Measurements from ENCODE around the gene PLP2. TPM values are rescaled to one million over a fixed set of nuclear protein-coding genes. Genes with fewer than 3 reads are reported as not detected.

Gene PLP2
- polyA plus RNA-seq, 1 experiment = 225 TPM

DNA sequence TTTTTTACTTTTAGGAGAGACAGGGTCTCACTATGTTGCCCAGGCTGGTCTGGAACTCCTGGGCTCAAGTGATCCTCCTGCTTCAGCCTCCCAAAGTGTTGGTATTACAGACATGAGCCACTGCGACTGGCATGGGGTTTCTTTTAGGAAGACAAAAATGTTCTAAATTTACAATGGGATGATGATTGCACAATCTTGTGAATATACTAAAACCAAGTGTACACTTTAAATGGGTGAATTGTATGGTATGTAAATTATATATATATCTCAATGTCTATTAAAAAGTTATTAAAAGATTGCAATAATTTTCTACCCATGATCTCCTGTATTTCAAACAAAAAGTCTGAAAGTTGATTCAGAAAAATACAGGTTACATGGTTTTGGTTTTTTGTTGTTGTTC, 18.2 kb upstream of the PLP2 start:
- POLR2A ChIA-PET = no interaction called here
- no peaks in the 10 kb centered on the region for H3K27me3 ChIP-seq (ENCODE audit: control insufficient read depth, insufficient read depth, low read length)
- CTCF ChIA-PET = no interaction called here
- TF ChIP-seq, protein P1, sequence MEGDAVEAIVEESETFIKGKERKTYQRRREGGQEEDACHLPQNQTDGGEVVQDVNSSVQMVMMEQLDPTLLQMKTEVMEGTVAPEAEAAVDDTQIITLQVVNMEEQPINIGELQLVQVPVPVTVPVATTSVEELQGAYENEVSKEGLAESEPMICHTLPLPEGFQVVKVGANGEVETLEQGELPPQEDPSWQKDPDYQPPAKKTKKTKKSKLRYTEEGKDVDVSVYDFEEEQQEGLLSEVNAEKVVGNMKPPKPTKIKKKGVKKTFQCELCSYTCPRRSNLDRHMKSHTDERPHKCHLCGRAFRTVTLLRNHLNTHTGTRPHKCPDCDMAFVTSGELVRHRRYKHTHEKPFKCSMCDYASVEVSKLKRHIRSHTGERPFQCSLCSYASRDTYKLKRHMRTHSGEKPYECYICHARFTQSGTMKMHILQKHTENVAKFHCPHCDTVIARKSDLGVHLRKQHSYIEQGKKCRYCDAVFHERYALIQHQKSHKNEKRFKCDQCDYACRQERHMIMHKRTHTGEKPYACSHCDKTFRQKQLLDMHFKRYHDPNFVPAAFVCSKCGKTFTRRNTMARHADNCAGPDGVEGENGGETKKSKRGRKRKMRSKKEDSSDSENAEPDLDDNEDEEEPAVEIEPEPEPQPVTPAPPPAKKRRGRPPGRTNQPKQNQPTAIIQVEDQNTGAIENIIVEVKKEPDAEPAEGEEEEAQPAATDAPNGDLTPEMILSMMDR (IDR thresholded peaks at IDR 0.05; ENCODE audit: insufficient read depth, low read depth, low read length) = no peak
- DNase-seq (ENCODE audit: low read depth) = no peak
- no peaks in the 10 kb centered on the region for H3K36me3 ChIP-seq (ENCODE audit: control insufficient read depth, insufficient read depth, low read length)
- H3K4me3 ChIP-seq (ENCODE audit: low read depth, low read length) = no peak overlapping the region

DNA sequence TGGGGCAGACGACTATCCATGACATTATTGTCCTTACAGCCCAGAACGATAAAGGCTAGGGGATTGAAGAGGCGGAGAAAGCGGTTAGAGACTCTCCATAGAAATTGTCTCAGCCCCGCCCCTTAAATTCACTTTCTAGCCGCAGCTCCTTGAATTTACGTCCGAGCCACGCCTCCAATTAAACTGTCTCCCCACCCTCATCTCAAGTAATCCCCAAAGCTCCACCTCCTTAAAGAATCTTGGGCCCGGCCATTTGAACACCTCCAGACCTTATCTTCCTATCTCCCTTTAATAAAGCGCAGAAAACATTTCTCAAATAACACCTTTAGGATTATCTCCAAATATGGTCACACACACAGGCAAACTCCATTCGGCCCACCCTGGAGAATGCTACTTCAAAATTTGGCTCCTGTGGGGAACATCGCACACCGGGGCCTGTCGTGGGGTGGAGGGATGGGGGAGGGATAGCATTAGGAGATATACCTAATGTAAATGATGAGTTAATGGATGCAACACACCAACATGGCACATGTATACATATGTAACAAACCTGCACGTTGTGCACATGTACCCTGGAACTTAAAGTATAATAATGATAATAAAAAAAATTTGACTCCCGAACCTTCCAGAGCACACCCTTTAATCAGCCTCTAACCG, 16.3 kb upstream of the PLP2 start:
- TF ChIP-seq, protein P1 (IDR thresholded peaks at IDR 0.05; ENCODE audit: insufficient read depth, low read depth, low read length) = no peak

GRCh38 chrX:49155900-49156837, 15.5 kb upstream of the PLP2 start:
- TF ChIP-seq, protein P1 (IDR thresholded peaks at IDR 0.05; ENCODE audit: insufficient read depth, low read depth, low read length) = peak; percentile 61
- DNase-seq (ENCODE audit: low read depth) = peak; percentile 23
- Histone ChIP-seq H3K27me3 (ENCODE audit: control insufficient read depth, insufficient read depth, low read length) (no peaks in the 10 kb centered on the region), H3K4me3 (ENCODE audit: low read depth, low read length) (peak overlapping the region; percentile 58), H3K36me3 (ENCODE audit: control insufficient read depth, insufficient read depth, low read length) (no peaks in the 10 kb centered on the region)
- ChIA-PET POLR2A (interaction anchor here (0.6 to 0.7 kb wide), 2 partner anchors 235 to 419 kb away, joined by 3 to 9 read pairs; no protein-coding TSS in a partner anchor), CTCF (interaction anchor here (1.0 to 1.4 kb wide), 3 partner anchors 14 to 36 kb away, joined by 4 read pairs; no protein-coding TSS in a partner anchor)

More for the DNA sequence above, 16.3 kb upstream of the PLP2 start:
- no peak for DNase-seq (ENCODE audit: low read depth)
- Histone ChIP-seq H3K36me3 (ENCODE audit: control insufficient read depth, insufficient read depth, low read length) (no peaks in the 10 kb centered on the region), H3K4me3 (ENCODE audit: low read depth, low read length) (peak overlapping the region; percentile 32), H3K27me3 (ENCODE audit: control insufficient read depth, insufficient read depth, low read length) (no peaks in the 10 kb centered on the region)
- POLR2A ChIA-PET = interaction anchor here (0.6 to 0.7 kb wide), 2 partner anchors 234 to 418 kb away, joined by 3 to 9 read pairs; no protein-coding TSS in a partner anchor
- CTCF ChIA-PET = interaction anchor here (0.6 to 1.4 kb wide), 4 partner anchors 13 to 846 kb away, joined by 3 to 4 read pairs (median 4); no protein-coding TSS in a partner anchor

DNA sequence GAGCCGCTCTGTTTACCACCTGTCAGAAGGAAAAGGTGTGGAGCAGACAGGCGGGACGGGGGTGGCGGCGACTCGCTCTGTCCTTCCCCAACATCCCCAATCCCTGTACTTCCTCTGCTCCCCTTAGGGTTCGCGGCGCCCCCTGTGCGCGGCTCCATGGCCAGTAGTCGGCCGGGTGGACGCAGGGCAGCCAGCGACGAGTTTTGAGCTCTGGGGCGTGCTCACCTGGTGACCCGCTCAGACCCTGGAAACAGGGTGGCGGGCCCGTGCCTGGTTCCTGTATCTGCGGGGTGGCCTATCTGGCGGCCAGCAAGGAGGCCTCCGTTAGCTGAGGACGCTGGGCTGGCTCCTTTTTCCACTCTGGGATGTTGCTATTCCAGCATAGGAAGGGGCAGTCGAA, 14.5 kb upstream of the PLP2 start:
- no peak for DNase-seq (ENCODE audit: low read depth)
- Histone ChIP-seq H3K4me3 (ENCODE audit: low read depth, low read length) (no peak overlapping the region), H3K27me3 (ENCODE audit: control insufficient read depth, insufficient read depth, low read length) (no peaks in the 10 kb centered on the region), H3K36me3 (ENCODE audit: control insufficient read depth, insufficient read depth, low read length) (no peaks in the 10 kb centered on the region)
- TF ChIP-seq, protein P1 (IDR thresholded peaks at IDR 0.05; ENCODE audit: insufficient read depth, low read depth, low read length) = no peak
- POLR2A ChIA-PET = no interaction called here
- CTCF ChIA-PET = interaction anchor here (0.8 kb wide), 1 partner anchor 9 kb away, joined by 3 read pairs; no protein-coding TSS in a partner anchor

DNA sequence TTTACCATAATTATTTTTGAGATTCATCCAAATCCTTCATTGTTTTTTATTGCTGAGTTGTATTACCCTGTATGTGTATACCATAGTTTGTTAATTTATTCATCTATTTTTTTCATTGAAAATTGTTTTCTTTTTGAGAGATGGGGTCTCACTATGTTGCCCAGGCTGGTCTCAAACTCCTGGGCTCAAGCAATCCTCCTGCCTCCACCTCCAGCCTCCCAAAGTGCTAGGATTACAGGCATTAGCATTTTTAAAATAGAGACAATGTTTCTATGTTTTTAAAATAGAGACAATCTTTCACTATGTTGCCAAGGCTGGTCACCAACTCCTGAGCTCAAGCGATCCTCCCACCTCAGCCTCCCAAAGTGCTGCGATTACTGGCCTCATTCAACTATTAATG, 10.8 kb upstream of the PLP2 start:
- H3K4me3 ChIP-seq (ENCODE audit: low read depth, low read length) = no peak overlapping the region
- TF ChIP-seq, protein P1 (IDR thresholded peaks at IDR 0.05; ENCODE audit: insufficient read depth, low read depth, low read length) = no peak
- H3K36me3 ChIP-seq (ENCODE audit: control insufficient read depth, insufficient read depth, low read length) = no peaks in the 10 kb centered on the region
- ChIA-PET CTCF (interaction anchor here (1.0 kb wide), 1 partner anchor 11 kb away, joined by 3 read pairs; the partner anchor contains the start of gene PLP2), POLR2A (no interaction called here)
- H3K27me3 ChIP-seq (ENCODE audit: control insufficient read depth, insufficient read depth, low read length) = no peaks in the 10 kb centered on the region
- no peak for DNase-seq (ENCODE audit: low read depth)
